H9 (cell line): ENCODE measurements around the gene PTPRJ. TPM values are rescaled to one million over a fixed set of nuclear protein-coding genes. Genes with fewer than 3 reads are reported as not detected.

ENCODE experiments used
- DNase-seq: peaks from one replicate; pipeline ENCODE4 v3.0.0-alpha.2; 2017
- H2AFZ ChIP-seq: one replicate; pipeline ENCODE4 v1.6.1; 2013; ENCODE audit warnings: mild to moderate bottlenecking, low read length, control low read depth, moderate library complexity
- H2AK5ac ChIP-seq: 2 replicates; pipeline ENCODE4 v1.6.1; 2013; ENCODE audit warnings: low read length, control low read depth, mixed read lengths; ENCODE audit not compliant: insufficient read length
- H2BK120ac ChIP-seq: one replicate; pipeline ENCODE4 v1.6.1; 2013; ENCODE audit warnings: low read depth, mild to moderate bottlenecking, low read length, control low read depth, inconsistent platforms; ENCODE audit not compliant: poor library complexity, severe bottlenecking
- H2BK12ac ChIP-seq: 2 replicates; pipeline ENCODE4 v1.6.1; 2013; ENCODE audit warnings: low read length, control low read depth, mixed read lengths, low read depth; ENCODE audit not compliant: insufficient read length
- H2BK15ac ChIP-seq: 2 replicates; pipeline ENCODE4 v1.6.1; 2013; ENCODE audit warnings: low read depth, low read length, control low read depth
- H2BK20ac ChIP-seq: one replicate; pipeline ENCODE4 v1.6.1; 2013; ENCODE audit warnings: low read depth, mild to moderate bottlenecking, low read length, control low read depth, inconsistent platforms; ENCODE audit not compliant: poor library complexity, severe bottlenecking
- H2BK5ac ChIP-seq: 2 replicates; pipeline ENCODE4 v1.6.1; 2013; ENCODE audit warnings: low read length, control low read depth, mixed read lengths; ENCODE audit not compliant: insufficient read length
- H3K14ac ChIP-seq: 2 replicates; pipeline ENCODE4 v1.6.1; 2013; ENCODE audit warnings: low read length, control low read depth; ENCODE audit not compliant: insufficient read depth
- H3K18ac ChIP-seq: 2 replicates; pipeline ENCODE4 v1.6.1; 2013; ENCODE audit warnings: low read depth, mild to moderate bottlenecking, mixed read lengths, low read length, control low read depth; ENCODE audit not compliant: insufficient read length
- H3K23ac ChIP-seq: 2 replicates; pipeline ENCODE4 v1.6.1; 2013; ENCODE audit warnings: low read length, control low read depth, mixed read lengths, low read depth; ENCODE audit not compliant: insufficient read length
- H3K23me2 ChIP-seq: 2 replicates; pipeline ENCODE4 v1.6.1; 2013; ENCODE audit warnings: low read depth, mild to moderate bottlenecking, mixed read lengths, low read length, control low read depth; ENCODE audit not compliant: insufficient read length, poor library complexity, severe bottlenecking
- H3K27ac ChIP-seq: 2 replicates; pipeline ENCODE4 v1.5.1; 2013; ENCODE audit warnings: low read length, control low read depth, mixed read lengths, low read depth; ENCODE audit not compliant: insufficient read length
- H3K27me3 ChIP-seq: 2 replicates; pipeline ENCODE4 v1.6.1; 2013; ENCODE audit warnings: low read length, control low read depth, inconsistent platforms; ENCODE audit not compliant: insufficient read depth
- H3K4ac ChIP-seq: 2 replicates; pipeline ENCODE4 v1.6.1; 2013; ENCODE audit warnings: low read depth, mild to moderate bottlenecking, control low read depth, inconsistent platforms, low read length, moderate library complexity
- H3K4me1 ChIP-seq: 2 replicates; pipeline ENCODE4 v1.6.1; 2013; ENCODE audit warnings: low read length, control low read depth, inconsistent platforms; ENCODE audit not compliant: insufficient read depth
- H3K4me2 ChIP-seq: 2 replicates; pipeline ENCODE4 v1.6.1; 2013; ENCODE audit warnings: low read length, control low read depth, mixed read lengths; ENCODE audit not compliant: insufficient read length, insufficient read depth
- H3K56ac ChIP-seq: 2 replicates; pipeline ENCODE4 v1.6.1; 2013; ENCODE audit warnings: low read depth, mild to moderate bottlenecking, mixed read lengths, low read length, control low read depth; ENCODE audit not compliant: insufficient read length
- H3K79me1 ChIP-seq: 2 replicates; pipeline ENCODE4 v1.6.1; 2013; ENCODE audit warnings: low read depth, mild to moderate bottlenecking, moderate library complexity, low read length, control low read depth, inconsistent platforms; ENCODE audit not compliant: insufficient read depth, poor library complexity, severe bottlenecking
- H3K79me2 ChIP-seq: 2 replicates; pipeline ENCODE4 v1.6.1; 2013; ENCODE audit warnings: low read length, control low read depth, inconsistent platforms; ENCODE audit not compliant: insufficient read depth
- H3K9ac ChIP-seq: 2 replicates; pipeline ENCODE4 v1.6.1; 2013; ENCODE audit warnings: low read length, control low read depth, mixed read lengths; ENCODE audit not compliant: insufficient read length; ENCODE audit errors: extremely low read depth
- H3K9me3 ChIP-seq: one replicate; pipeline ENCODE4 v1.6.1; 2013; ENCODE audit warnings: low read depth, low read length, inconsistent platforms; ENCODE audit not compliant: control insufficient read depth
- H3T11ph ChIP-seq: one replicate; pipeline ENCODE4 v1.6.1; 2013; ENCODE audit warnings: mild to moderate bottlenecking, low read length, control low read depth, inconsistent platforms
- H4K20me1 ChIP-seq: one replicate; pipeline ENCODE4 v1.6.1; 2013; ENCODE audit not compliant: control insufficient read depth, insufficient read length, insufficient read depth
- H4K5ac ChIP-seq: 2 replicates; pipeline ENCODE4 v1.6.1; 2013; ENCODE audit warnings: low read depth, mild to moderate bottlenecking, mixed read lengths, low read length, control low read depth; ENCODE audit not compliant: insufficient read length
- H4K8ac ChIP-seq: replicated peaks from 2 replicates; pipeline ENCODE4 v1.6.1; 2013; ENCODE audit warnings: low read length, control low read depth, mixed read lengths, low read depth; ENCODE audit not compliant: insufficient read length
- H4K91ac ChIP-seq: 2 replicates; pipeline ENCODE4 v1.6.1; 2013; ENCODE audit warnings: low read depth, mild to moderate bottlenecking, moderate library complexity, mixed read lengths, low read length, control low read depth; ENCODE audit not compliant: insufficient read length
- H3K27ac Mint-ChIP-seq, 3 experiments: 2 replicates in 2 of 3; 3 replicates in 1 of 3; pipeline ENCODE4 v1.8.0; 2020 to 2021; ENCODE audit warnings: mixed read lengths in 3 of 3, mild to moderate bottlenecking in 1 of 3, moderate library complexity in 1 of 3
- H3K27me3 Mint-ChIP-seq: 2 replicates; pipeline ENCODE4 v1.8.0; 2021; ENCODE audit warnings: low read depth, mild to moderate bottlenecking, moderate library complexity, mixed read lengths
- H3K36me3 Mint-ChIP-seq, 3 experiments: 2 replicates in 2 of 3; 3 replicates in 1 of 3; pipeline ENCODE4 v1.8.0; 2020 to 2021; ENCODE audit warnings: low read depth in 3 of 3, mixed read lengths in 3 of 3; ENCODE audit not compliant: insufficient read depth in 1 of 3
- H3K4me1 Mint-ChIP-seq, 2 experiments: 2 replicates each; pipeline ENCODE4 v1.8.0; 2020; ENCODE audit warnings: mixed read lengths in 2 of 2
- H3K4me3 Mint-ChIP-seq, 2 experiments: 2 replicates in 1 of 2; 3 replicates in 1 of 2; pipeline ENCODE4 v1.8.0; 2020 to 2021; ENCODE audit warnings: mild to moderate bottlenecking in 2 of 2, mixed read lengths in 2 of 2, moderate library complexity in 1 of 2
- H3K9me3 Mint-ChIP-seq, 2 experiments: 2 replicates in 1 of 2; 3 replicates in 1 of 2; pipeline ENCODE4 v1.8.0; 2020; ENCODE audit warnings: mild to moderate bottlenecking in 2 of 2, mixed read lengths in 2 of 2, moderate library complexity in 1 of 2
- CTCF ChIP-seq: fragments of 200-600 bp; sonication (generic); conservative IDR thresholded peaks from 3 replicates; pipeline ENCODE4 v1.8.0; 2021; ENCODE audit warnings: antibody characterized with exemption, mild to moderate bottlenecking
- WGBS: extraction: QIAGEN DNeasy Blood & Tissue Kit; methylation state at CpG from one replicate; pipeline ENCODE4 v1.1.7; 2013; ENCODE audit warnings: missing lambda C conversion rate, low lambda C conversion rate, mixed read lengths; ENCODE audit not compliant: insufficient read length; ENCODE audit errors: extremely low coverage; 5-methylcytosine and 5-hydroxymethylcytosine counted together
- total RNA-seq: library from RNA; stranded (reverse); gene quantifications from 2 replicates; pipeline ENCODE4 v1.2.1, GENCODE V29; 2021

The PTPRJ gene
- total RNA-seq, 1 experiment from 2014 or later, result 10.6 TPM

- Histone ChIP-seq H3K23me2 (no peaks in the 10 kb centered on the region), H3K79me1 (no peaks in the 10 kb centered on the region), H2BK12ac (no peak overlapping the region), H3K56ac (no peak overlapping the region), H3K27ac (no peak overlapping the region), H3K4me2 (no peak overlapping the region), H3K14ac (no peak overlapping the region), H3K23ac (no peak overlapping the region), H3K9ac (no peak overlapping the region), H3K18ac (no peak overlapping the region), H3K27me3 (no peaks in the 10 kb centered on the region), H2BK20ac (no peak overlapping the region), H4K20me1 (no peaks in the 10 kb centered on the region), H3K4ac (no peak overlapping the region), H4K5ac (no peak overlapping the region), H4K8ac (no peak overlapping the region), H3K4me1 (peaks cover 7% of the 10 kb centered on the region; the same call in 1 of the 2 replicates), H3K79me2 (no peaks in the 10 kb centered on the region), H3K9me3 (no peaks in the 10 kb centered on the region), H3T11ph (no peak overlapping the region), H2BK5ac (no peak overlapping the region), H2AFZ (no peak overlapping the region), H2AK5ac (no peak overlapping the region), H4K91ac (no peak overlapping the region), H2BK15ac (no peak overlapping the region), H2BK120ac (no peak overlapping the region)
- peaks cover 33 to 37% of the 10 kb centered on the region in 2 experiments for H3K4me1 Mint-ChIP-seq
- H3K27me3 Mint-ChIP-seq, result no peaks in the 10 kb centered on the region
- no peak overlapping the region for H3K4me3 Mint-ChIP-seq
- H3K9me3 Mint-ChIP-seq, result no peaks in the 10 kb centered on the region; a peak in 1 of 5 replicates
- no peaks in the 10 kb centered on the region for H3K36me3 Mint-ChIP-seq
- TF ChIP-seq CTCF, result no peak
- H3K27ac Mint-ChIP-seq, result no peak overlapping the region; a peak in 1 of 7 replicates
- DNase-seq, result no peak
- WGBS, result no CpG with 5 or more reads among the region's 5 CpGs
Measured at GRCh38 chr11:48006301-48006992, 26.1 kb downstream of the PTPRJ start.
